Naive B cell (primary cell): ENCODE measurements around the gene ASXL1. TPM values are rescaled to one million over a fixed set of nuclear protein-coding genes. Genes with fewer than 3 reads are reported as not detected.
"Not testable (repeated sequence)": the region's sequence is repeated elsewhere in the genome, so short reads cannot be mapped to it uniquely, and the experiment has no call there.

ENCODE experiments used
- ATAC-seq, 2 donors: fragments of 150-1000 bp; cut with Tn5 transposase; 2 replicates each; pipeline ENCODE4 v1.10.0; 2021; ENCODE audit warnings: low read depth in 2 of 2, mild to moderate bottlenecking in 2 of 2, moderate library complexity in 2 of 2
- DNase-seq: peaks from one replicate; pipeline ENCODE4 v3.0.0; 2022
- H3K27ac Mint-ChIP-seq, 6 donors: one replicate each; pipeline ENCODE4 v1.8.0; 2020 to 2022; ENCODE audit warnings: mild to moderate bottlenecking in 6 of 6, mixed read lengths in 6 of 6, moderate library complexity in 5 of 6, inconsistent platforms in 2 of 6
- H3K27me3 Mint-ChIP-seq, 3 donors: one replicate each; pipeline ENCODE4 v1.8.0; 2021 to 2022; ENCODE audit warnings: mixed read lengths in 3 of 3, mild to moderate bottlenecking in 1 of 3
- H3K36me3 Mint-ChIP-seq, 2 donors: one replicate each; pipeline ENCODE4 v1.8.0; 2020 to 2022; ENCODE audit warnings: mixed read lengths in 2 of 2, inconsistent platforms in 1 of 2, mild to moderate bottlenecking in 1 of 2
- H3K4me1 Mint-ChIP-seq, 3 donors: one replicate each; pipeline ENCODE4 v1.8.0; 2020 to 2022; ENCODE audit warnings: mixed read lengths in 3 of 3, inconsistent platforms in 1 of 3, mild to moderate bottlenecking in 1 of 3, moderate library complexity in 1 of 3
- H3K4me3 Mint-ChIP-seq, 8 donors: one replicate each; pipeline ENCODE4 v1.8.0; 2020 to 2022; ENCODE audit warnings: mild to moderate bottlenecking in 8 of 8, mixed read lengths in 8 of 8, moderate library complexity in 8 of 8, inconsistent platforms in 2 of 8
- H3K9me3 Mint-ChIP-seq, 7 donors: one replicate each; pipeline ENCODE4 v1.8.0; 2020 to 2022; ENCODE audit warnings: mixed read lengths in 7 of 7, mild to moderate bottlenecking in 5 of 7, inconsistent platforms in 2 of 7, moderate library complexity in 1 of 7
- polyA plus RNA-seq, 6 donors: library from polyadenylated mRNA; unstranded; fragments of 300-500 nt; fragmentation: Illumina TruSeq; gene quantifications; one replicate each; pipeline ENCODE4 v1.2.3, GENCODE V29; 2021; ENCODE audit warnings: low read depth in 6 of 6

The ASXL1 gene
- polyA plus RNA-seq, 6 donors from 2014 or later, result 9.4 to 22.6 (median 13.0) TPM

DNA sequence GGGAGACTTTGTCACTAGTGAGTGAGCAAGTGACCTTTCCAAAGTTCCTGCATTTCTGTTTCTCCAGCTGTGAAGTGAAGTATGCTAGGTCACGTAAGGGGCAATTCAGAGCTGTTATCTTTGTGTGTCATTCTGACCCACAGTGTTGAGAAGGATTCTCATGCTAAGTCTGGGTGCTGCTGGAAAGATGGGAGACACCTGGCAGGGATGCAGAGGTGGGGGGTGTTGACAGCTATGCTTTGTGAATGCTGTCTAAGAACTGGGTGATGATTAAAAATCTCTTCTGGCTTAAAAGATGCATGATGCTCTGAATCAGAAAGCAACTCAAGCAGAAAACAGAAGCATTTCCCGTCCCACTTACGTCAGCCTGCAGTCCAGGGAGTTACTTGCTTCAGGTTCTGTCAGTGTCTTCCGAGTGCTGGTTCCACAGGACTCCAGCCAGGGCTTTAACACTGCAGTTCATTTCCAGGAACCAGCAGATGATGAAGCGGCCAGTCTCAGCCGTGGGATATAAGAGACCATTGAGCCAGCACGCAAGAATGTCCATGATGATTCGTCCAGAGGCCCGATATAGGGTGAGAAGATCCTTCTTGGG is 30.9 kb upstream of the ASXL1 start:
- Mint-ChIP-seq H3K9me3 (no peaks in the 10 kb centered on the region), H3K4me3 (no peak overlapping the region), H3K27me3 (no peaks in the 10 kb centered on the region), H3K4me1 (peaks cover 0 to 3% (median 0%) of the 10 kb centered on the region in 3 donors), H3K36me3 (peaks cover 17% of the 10 kb centered on the region in 2 donors), H3K27ac (peak overlapping the region in 2 of 6 donors; percentile 10 to 36)
- ATAC-seq (no peak), DNase-seq (no peak)

DNA sequence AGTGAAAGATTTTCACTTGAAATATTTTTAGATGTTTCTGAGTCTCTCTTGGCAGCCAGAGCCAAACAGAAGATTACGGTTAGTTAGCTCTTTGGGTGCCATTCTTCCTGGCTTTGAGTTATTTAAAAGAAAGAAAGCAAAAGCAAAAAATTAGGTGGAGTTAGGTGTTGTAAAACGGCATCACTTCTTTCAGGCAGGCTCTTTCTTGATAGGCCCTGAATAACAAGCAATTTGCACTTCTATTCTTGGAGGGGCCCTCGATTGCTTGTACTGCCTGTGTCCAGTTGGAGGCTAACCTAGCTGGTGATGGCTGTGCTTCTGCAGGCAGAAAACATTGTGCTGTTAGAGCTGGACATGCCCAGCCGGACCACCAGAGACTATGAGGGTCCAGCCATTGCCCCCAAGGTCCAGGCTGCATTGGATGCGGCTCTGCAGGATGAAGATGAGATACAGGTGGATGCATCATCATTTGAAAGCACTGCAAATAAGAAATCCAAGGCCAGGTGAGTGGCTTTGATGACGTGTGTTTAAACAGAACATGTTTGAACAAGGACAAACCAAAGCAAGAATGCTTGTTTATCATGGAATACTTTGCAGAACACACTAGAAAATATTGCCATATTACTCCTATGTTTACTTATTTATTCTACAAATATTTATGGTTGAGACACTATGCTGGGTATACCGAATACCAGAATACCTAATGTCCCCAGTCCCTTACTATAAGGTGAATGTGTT is 28.1 kb upstream of the ASXL1 start:
- ATAC-seq, result no peak
- H3K36me3 Mint-ChIP-seq, result peaks cover 17 to 22% of the 10 kb centered on the region in 2 donors
- H3K9me3 Mint-ChIP-seq, result no peaks in the 10 kb centered on the region

DNA sequence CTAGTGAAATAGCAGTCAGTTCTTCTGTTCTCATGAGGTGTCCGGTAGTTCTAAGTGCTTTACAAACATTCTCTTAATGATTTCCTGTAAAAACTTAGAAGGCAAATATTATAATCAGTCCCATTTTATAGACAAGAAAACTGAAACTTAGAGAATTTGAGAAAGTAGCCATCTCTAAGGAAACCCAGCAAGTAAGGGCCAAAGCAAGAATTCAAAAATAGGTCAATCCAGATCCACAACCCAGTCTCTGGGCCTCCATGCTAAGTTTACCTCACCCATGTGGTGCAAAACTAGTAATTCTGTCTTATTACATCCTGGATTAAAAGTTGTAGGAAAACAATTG is 27.6 kb upstream of the ASXL1 start:
- Mint-ChIP-seq H3K4me1 (peaks cover 2 to 8% (median 6%) of the 10 kb centered on the region in 3 donors), H3K9me3 (no peaks in the 10 kb centered on the region), H3K27ac (no peak overlapping the region), H3K36me3 (peaks cover 17 to 22% of the 10 kb centered on the region in 2 donors), H3K27me3 (no peaks in the 10 kb centered on the region), H3K4me3 (no peak overlapping the region)
- no peak for ATAC-seq
- DNase-seq, result no peak

More for the DNA sequence above, 28.1 kb upstream of the ASXL1 start:
- Mint-ChIP-seq H3K4me3 (no peak overlapping the region), H3K27ac (no peak overlapping the region), H3K27me3 (no peaks in the 10 kb centered on the region), H3K4me1 (peaks cover 2 to 8% (median 6%) of the 10 kb centered on the region in 3 donors)
- DNase-seq, result no peak

DNA sequence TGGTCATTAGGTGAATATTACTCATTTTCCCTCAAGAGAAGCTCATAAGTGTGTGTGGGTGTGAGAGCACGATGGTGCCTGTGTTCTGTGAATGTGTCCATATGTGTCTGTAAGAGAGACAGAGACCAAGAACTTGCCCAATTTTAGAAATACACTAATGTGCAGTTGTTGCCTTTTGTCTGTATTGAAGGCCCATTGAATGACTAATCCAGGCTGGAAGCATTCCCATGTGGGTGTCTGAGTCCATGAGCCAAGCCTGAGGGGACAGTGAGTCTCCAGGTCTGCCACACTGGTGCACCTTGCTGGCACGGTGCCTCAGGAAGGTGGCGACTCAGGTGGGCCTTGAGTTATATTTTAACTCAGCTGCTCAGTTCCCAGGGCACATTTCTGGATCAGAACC is 25.5 kb upstream of the ASXL1 start:
- no peaks in the 10 kb centered on the region for H3K9me3 Mint-ChIP-seq
- H3K4me3 Mint-ChIP-seq, result no peak overlapping the region
- no peaks in the 10 kb centered on the region for H3K27me3 Mint-ChIP-seq
- peak overlapping the region in 1 of 6 donors; percentile 73 for H3K27ac Mint-ChIP-seq
- peaks cover 8 to 11% of the 10 kb centered on the region in 2 donors for H3K36me3 Mint-ChIP-seq
- DNase-seq (no peak), ATAC-seq (no peak)
- H3K4me1 Mint-ChIP-seq, result peaks cover 13 to 14% (median 13%) of the 10 kb centered on the region in 3 donors

DNA sequence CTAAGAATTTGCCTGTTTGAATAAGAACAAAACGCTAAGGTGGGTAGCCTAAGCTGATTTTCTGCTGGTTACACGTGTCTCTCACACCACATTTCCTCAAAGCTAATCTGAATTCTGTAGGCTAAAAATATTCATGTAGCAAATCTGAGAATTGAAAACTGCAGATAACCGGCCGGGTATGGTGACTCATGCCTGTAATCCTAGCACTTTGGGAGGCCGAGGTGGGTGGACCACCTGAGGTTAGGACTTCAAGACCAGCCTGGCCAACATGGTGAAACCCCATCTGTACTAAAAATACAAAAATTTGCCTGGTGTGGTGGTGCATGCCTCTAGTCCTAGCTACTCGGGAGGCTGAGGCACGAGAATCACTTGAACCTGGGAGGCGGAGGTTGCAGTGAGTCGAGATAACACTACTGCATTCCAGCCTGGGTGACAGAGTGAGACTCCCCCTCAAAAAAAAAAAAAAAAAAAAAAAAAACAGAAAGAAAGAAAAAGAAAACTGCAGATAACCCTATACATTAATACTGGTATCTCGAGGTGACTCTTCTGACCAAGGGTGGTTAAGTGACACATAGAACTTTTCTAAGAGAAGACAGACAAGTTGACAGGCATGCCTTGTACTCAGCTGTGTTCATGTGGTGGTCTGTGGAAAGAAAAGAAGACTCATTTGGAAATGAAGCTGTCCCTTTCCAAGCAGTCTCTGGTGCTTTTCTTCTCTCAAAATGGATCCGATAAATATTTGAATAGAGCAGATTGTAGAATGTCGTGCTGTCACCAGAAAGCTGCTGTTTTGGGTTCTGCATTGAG is 24.7 kb upstream of the ASXL1 start:
- ATAC-seq (no peak), DNase-seq (no peak)
- Mint-ChIP-seq H3K4me1 (peaks cover 13 to 16% (median 14%) of the 10 kb centered on the region in 3 donors), H3K9me3 (no peaks in the 10 kb centered on the region), H3K27me3 (no peaks in the 10 kb centered on the region), H3K27ac (peak overlapping the region in 3 of 6 donors; percentile 11 to 69 (median 62)), H3K36me3 (peaks cover 8 to 11% of the 10 kb centered on the region in 2 donors), H3K4me3 (peak overlapping the region in 2 of 8 donors; percentile 5 to 16)

DNA sequence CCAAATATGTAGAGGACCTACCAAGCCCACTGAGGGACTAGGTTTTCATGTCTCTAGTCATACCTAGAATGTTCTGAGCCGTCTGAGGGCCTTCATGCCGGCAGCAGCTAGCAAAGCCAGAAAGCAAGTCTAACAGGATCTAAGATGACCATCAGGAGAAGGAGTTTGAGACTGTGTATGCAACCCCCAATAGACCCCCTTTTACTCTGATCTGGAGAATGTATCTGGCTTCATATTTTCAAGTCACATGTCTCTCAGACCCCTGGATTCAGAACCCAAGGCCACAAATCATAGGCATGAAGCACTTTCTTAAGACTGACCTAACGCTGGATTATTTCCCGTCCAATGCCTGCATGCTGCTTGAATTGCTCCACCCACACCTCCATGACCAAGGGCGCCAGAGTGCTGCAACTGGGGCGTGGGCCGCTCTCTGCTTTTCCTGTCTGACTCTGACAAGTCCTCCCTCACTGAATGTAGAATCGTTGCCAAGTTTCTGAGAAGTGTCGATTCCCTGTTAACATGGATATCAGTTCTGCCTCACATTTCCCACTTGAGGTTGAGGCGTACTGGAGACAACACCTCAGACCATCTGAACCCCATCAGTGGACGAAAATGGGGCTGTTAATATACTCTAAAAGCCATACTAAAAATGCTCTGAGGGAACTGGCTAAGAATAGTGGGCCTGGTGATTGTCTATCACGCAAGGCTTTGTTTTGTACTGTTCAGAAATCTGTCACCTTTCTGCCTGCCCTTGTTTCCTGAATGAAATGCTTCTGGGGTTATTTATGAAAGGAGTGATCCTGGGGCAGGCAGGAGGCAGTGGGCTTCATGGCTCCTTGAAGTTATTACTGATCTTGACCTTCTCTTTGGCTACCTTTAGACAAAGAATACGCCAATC is 23.9 kb upstream of the ASXL1 start:
- ATAC-seq (no peak), DNase-seq (no peak)
- Mint-ChIP-seq H3K9me3 (no peaks in the 10 kb centered on the region), H3K4me1 (peaks cover 13 to 17% (median 16%) of the 10 kb centered on the region in 3 donors), H3K36me3 (peaks cover 8 to 11% of the 10 kb centered on the region in 2 donors), H3K4me3 (no peak overlapping the region), H3K27ac (peak overlapping the region in 5 of 6 donors; percentile 28 to 86 (median 64)), H3K27me3 (no peaks in the 10 kb centered on the region)

DNA sequence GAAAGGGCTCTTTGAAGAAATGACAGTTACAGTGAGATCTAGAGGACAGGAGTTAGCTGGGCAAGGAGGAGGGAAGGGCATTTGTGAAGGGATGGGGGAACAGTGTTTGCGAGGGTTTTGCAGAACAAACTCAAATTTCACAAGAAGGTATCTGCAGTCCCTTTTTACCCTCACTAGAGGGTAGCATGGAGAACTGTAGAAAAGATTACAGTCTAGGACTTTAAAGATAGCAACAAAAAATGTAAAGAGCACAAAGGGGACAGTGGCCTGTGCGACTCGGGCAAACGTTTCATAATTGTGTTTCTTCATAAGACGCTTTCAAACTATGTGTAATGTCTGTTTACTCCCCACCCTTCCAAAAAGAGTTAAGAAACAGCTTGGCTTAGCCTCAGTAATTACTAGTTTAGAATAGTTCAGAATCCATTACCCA is 21.2 kb upstream of the ASXL1 start:
- H3K4me3 Mint-ChIP-seq, result no peak overlapping the region
- peaks cover 20 to 26% (median 26%) of the 10 kb centered on the region in 3 donors for H3K4me1 Mint-ChIP-seq
- no peaks in the 10 kb centered on the region for H3K9me3 Mint-ChIP-seq
- ATAC-seq (peak; percentile 56 to 57), DNase-seq (peak; percentile 27)
- peak overlapping the region in 2 of 6 donors; percentile 15 to 17 for H3K27ac Mint-ChIP-seq
- no peaks in the 10 kb centered on the region for H3K27me3 Mint-ChIP-seq
- H3K36me3 Mint-ChIP-seq, result peaks cover 3 to 8% of the 10 kb centered on the region in 2 donors

DNA sequence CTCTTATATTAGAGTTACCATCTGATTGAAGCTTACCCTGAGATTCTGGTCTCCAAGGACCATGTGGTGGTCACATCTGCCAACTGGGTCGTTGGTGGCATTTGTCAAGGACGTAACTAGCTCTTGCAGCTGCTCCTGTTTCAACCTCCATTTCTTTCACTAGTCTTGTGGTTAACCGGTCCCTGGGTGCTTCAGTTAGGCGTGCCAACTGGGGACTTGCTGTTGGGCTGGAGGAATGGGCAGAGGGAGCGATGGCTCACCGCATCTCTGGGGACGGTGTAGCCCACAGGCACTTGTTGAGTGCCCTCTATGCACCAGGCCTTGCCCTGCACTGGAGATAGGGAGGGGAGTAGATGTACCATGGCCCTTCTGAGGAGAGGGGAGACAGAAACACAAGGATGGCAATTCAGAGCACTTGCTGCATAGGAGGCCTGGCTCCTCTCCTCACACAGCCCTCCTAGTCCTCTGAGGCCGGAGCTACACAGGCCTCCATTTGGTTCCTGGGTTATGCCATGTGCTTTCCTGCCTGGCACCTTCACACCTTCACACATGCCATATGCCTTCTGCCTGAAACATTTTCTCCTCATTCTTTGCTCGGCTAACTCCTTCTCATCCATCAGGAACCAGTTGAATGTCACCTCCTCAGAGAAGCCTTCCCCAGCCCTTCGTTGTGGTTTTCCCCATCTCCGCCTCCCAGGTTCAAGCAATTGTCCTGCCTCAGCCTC is 20.0 kb upstream of the ASXL1 start:
- no peaks in the 10 kb centered on the region for H3K27me3 Mint-ChIP-seq
- H3K4me3 Mint-ChIP-seq, result no peak overlapping the region
- DNase-seq (no peak), ATAC-seq (no peak)
- H3K9me3 Mint-ChIP-seq, result no peaks in the 10 kb centered on the region
- peaks cover 20 to 26% (median 21%) of the 10 kb centered on the region in 3 donors for H3K4me1 Mint-ChIP-seq
- no peaks in the 10 kb centered on the region for H3K36me3 Mint-ChIP-seq
- peak overlapping the region in 1 of 6 donors; percentile 17 for H3K27ac Mint-ChIP-seq

DNA sequence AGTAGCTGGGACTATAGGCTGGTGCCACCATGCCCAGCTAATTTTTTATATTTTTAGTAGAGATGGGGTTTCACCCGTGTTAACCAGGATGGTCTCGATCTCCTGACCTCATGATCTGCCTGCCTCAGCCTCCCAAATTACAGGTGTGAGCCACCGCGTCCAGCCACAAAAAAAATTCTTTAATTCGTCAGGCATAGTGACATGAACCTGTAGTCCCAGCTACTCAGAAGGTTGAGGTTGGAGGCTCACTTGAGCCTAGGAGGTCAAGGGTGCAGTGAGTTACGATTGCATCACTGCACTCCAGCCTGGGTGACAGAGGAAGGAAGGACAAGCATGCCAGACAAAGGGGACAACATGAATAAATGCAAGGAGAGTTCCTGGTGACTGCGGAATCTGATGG is 19.5 kb upstream of the ASXL1 start:
- H3K36me3 Mint-ChIP-seq, result no peaks in the 10 kb centered on the region
- H3K4me1 Mint-ChIP-seq, result peaks cover 20 to 26% (median 21%) of the 10 kb centered on the region in 3 donors
- H3K27ac Mint-ChIP-seq, result peak overlapping the region in 1 of 6 donors; percentile 83
- no peak overlapping the region for H3K4me3 Mint-ChIP-seq
- no peaks in the 10 kb centered on the region for H3K9me3 Mint-ChIP-seq
- ATAC-seq (no peak), DNase-seq (no peak)
- H3K27me3 Mint-ChIP-seq, result no peaks in the 10 kb centered on the region

DNA sequence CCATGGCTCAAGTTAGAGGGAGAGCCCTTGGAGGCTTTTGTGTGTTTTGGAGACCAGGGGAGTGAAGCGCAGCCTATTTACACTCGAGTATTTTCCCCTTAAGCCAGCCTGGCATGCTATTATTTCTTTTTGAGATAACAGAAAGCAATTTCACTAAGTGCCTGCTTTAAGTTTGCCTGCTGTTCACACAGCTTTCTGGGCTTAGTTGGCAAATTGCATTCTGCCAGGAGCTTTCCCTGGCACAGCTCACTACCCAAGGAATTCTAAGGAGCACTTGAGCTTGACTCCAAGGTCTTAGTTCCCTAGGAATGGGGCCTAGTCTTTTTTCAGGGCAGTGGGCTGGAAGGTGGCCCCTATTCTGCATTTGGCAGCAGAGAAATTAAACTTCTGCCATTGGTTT is 19.0 kb upstream of the ASXL1 start:
- Mint-ChIP-seq H3K4me1 (peaks cover 19 to 24% (median 21%) of the 10 kb centered on the region in 3 donors), H3K9me3 (no peaks in the 10 kb centered on the region), H3K36me3 (no peaks in the 10 kb centered on the region), H3K27ac (peak overlapping the region in 2 of 6 donors; percentile 83 to 91), H3K27me3 (no peaks in the 10 kb centered on the region), H3K4me3 (no peak overlapping the region)
- DNase-seq, result no peak
- no peak for ATAC-seq

DNA sequence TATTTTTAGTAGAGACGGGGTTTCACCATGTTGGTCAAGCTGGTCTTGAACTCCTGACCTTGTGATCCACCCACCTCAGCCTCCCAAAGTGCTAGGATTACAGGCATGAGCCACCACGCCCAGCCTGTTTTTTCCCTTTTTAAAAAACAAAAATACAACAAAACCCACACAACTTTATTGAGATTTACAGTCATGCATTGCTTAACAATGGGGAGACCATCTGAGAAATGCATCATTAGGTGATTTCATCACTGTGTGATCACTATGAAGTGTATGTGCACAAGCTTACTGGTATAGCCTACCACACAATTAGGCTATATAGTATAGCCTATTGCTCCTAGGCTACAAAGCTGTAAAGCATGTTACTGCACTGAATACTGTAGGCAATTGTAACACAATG is 17.1 kb upstream of the ASXL1 start:
- H3K4me1 Mint-ChIP-seq, result peaks cover 14 to 24% (median 18%) of the 10 kb centered on the region in 3 donors
- H3K36me3 Mint-ChIP-seq, H3K27me3 Mint-ChIP-seq, H3K4me3 Mint-ChIP-seq, ATAC-seq, DNase-seq, H3K9me3 Mint-ChIP-seq, H3K27ac Mint-ChIP-seq: not testable (repeated sequence)

DNA sequence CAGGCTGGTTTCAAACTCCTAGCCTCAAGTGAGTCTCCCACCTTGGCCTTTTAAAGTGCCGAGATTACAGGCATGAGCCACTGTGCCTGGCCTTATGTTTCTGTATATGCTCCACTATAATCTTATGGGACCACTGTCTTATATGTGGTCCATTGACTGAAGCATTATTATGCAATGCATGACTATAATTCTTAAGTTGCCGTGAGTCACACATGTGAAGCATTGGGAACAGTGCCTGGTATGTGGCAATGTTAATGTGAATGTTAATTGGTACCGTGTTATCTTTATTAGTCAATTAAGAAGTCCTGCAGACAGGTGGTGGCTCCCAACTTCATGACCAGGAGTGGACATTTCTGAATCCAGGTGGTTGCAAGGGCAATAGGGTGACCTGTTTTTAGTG is 14.7 kb upstream of the ASXL1 start:
- Mint-ChIP-seq H3K27me3 (no peaks in the 10 kb centered on the region), H3K9me3 (no peaks in the 10 kb centered on the region), H3K27ac (no peak overlapping the region), H3K4me3 (no peak overlapping the region), H3K36me3 (no peaks in the 10 kb centered on the region), H3K4me1 (peaks cover 6 to 12% (median 9%) of the 10 kb centered on the region in 3 donors)
- DNase-seq, result no peak
- no peak for ATAC-seq
